Ascending aorta (tissue), 2 donors: ENCODE measurements around the gene SKAP1. TPM values are rescaled to one million over a fixed set of nuclear protein-coding genes. Genes with fewer than 3 reads are reported as not detected.

Source experiments
- DNase-seq, 2 donors: peaks; one replicate each; pipeline ENCODE4 v3.0.0-alpha.2; 2019; ENCODE audit warnings: low spot score in 2 of 2
- H3K27ac ChIP-seq, 2 donors: fragments of 200-600 bp; sonication (generic); one replicate each; pipeline ENCODE4 v1.5.1; 2016 to 2017; ENCODE audit warnings: mild to moderate bottlenecking in 1 of 2
- H3K27me3 ChIP-seq: fragments of 200-600 bp; sonication (generic); one replicate; pipeline ENCODE4 v1.5.1; 2017
- H3K36me3 ChIP-seq, 2 donors: fragments of 200-600 bp; sonication (generic); one replicate each; pipeline ENCODE4 v1.5.1; 2016
- H3K4me1 ChIP-seq, 2 donors: fragments of 200-600 bp; sonication (generic); one replicate each; pipeline ENCODE4 v1.5.1; 2016 to 2017; ENCODE audit warnings: mild to moderate bottlenecking in 1 of 2
- H3K4me3 ChIP-seq, 2 donors: fragments of 200-600 bp; sonication (generic); one replicate each; pipeline ENCODE4 v1.5.1; 2016 to 2017; ENCODE audit warnings: mild to moderate bottlenecking in 1 of 2
- H3K9me3 ChIP-seq, 2 donors: fragments of 200-600 bp; sonication (generic); one replicate each; pipeline ENCODE4 v1.5.1; 2016
- CTCF ChIP-seq, 3 experiments: fragments of 200-600 bp in 2 of 3; fragments of 450-650 bp in 1 of 3; sonication (generic) in 2 of 3; IDR thresholded peaks; one replicate each; pipeline ENCODE4 v1.5.1; 2016 to 2019; ENCODE audit warnings: antibody characterized with exemption in 3 of 3, mild to moderate bottlenecking in 1 of 3, moderate library complexity in 1 of 3
- intact Hi-C: fragments of 100-400 bp; cut with DNase I; formaldehyde crosslinking; loops from one replicate; pipeline ENCODE4 v1.15.1; 2023
- total RNA-seq: library from RNA; depleted of rRNA; stranded (reverse); fragments of >200 nt; gene quantifications from one replicate; pipeline ENCODE4 v1.1.0, GENCODE V29; 2016

SKAP1 gene
- total RNA-seq, 1 donor from 2014 or later: not detected

GRCh38 chr17:48107137-48108055 lies 322.6 kb downstream of the SKAP1 start, which contains the start of gene SNX11:
Gene SNX11 (plus strand): TSS chr17:48107766. CDS start chr17:48112044, 4,278 bp downstream.
- H3K9me3 ChIP-seq: no peaks in the 10 kb centered on the region
- H3K36me3 ChIP-seq: no peaks in the 10 kb centered on the region
- peak within 1 kb of the TSS; percentile 92 to 95 for H3K27ac ChIP-seq
- TF ChIP-seq CTCF (IDR thresholded peaks at IDR 0.05): no peak
- H3K4me1 ChIP-seq: peaks cover 5 to 10% of the 10 kb centered on the region in 2 donors
- DNase-seq: peak; percentile 79 to 94
- peak within 1 kb of the TSS; percentile 65 to 84 for H3K4me3 ChIP-seq
- no peaks in the 10 kb centered on the region for H3K27me3 ChIP-seq
- intact Hi-C loops: loop anchor here (1.0 to 10.0 kb wide), 5 partner anchors 23 to 263 kb away; partner anchors contain the start of genes PNPO, SCRN2 and SP2

GRCh38 chr17:48106802-48107136 lies 323.2 kb downstream of the SKAP1 start:
- DNase-seq: no peak
- TF ChIP-seq CTCF (IDR thresholded peaks at IDR 0.05): no peak
- H3K27ac ChIP-seq: peak overlapping the region; percentile 92 to 95
- no peaks in the 10 kb centered on the region for H3K9me3 ChIP-seq
- peak overlapping the region; percentile 65 to 84 for H3K4me3 ChIP-seq
- H3K27me3 ChIP-seq: no peaks in the 10 kb centered on the region
- intact Hi-C loops: loop anchor here (1.0 to 10.0 kb wide), 4 partner anchors 81 to 262 kb away; partner anchors contain the start of genes PNPO, SCRN2 and SP2
- H3K4me1 ChIP-seq: peaks cover 5 to 10% of the 10 kb centered on the region in 2 donors
- no peaks in the 10 kb centered on the region for H3K36me3 ChIP-seq

GRCh38 chr17:48104440-48104839 lies 325.6 kb downstream of the SKAP1 start:
- Histone ChIP-seq H3K9me3 (no peaks in the 10 kb centered on the region), H3K4me1 (peaks cover 5 to 17% of the 10 kb centered on the region in 2 donors), H3K4me3 (no peak overlapping the region), H3K27ac (no peak overlapping the region), H3K27me3 (no peaks in the 10 kb centered on the region), H3K36me3 (no peaks in the 10 kb centered on the region)
- DNase-seq: no peak
- intact Hi-C loops: loop anchor here (10.0 kb wide), 2 partner anchors 160 to 260 kb away; partner anchors contain the start of genes PNPO and SCRN2
- TF ChIP-seq CTCF (IDR thresholded peaks at IDR 0.05): no peak

GRCh38 chr17:48102798-48103715 lies 327.0 kb downstream of the SKAP1 start:
- no peak overlapping the region for H3K4me3 ChIP-seq
- no peaks in the 10 kb centered on the region for H3K36me3 ChIP-seq
- H3K9me3 ChIP-seq: no peaks in the 10 kb centered on the region
- no peak for TF ChIP-seq CTCF (IDR thresholded peaks at IDR 0.05)
- no peak overlapping the region for H3K27ac ChIP-seq
- intact Hi-C loops: loop anchor here (10.0 kb wide), 2 partner anchors 158 to 258 kb away; partner anchors contain the start of genes PNPO and SCRN2
- H3K27me3 ChIP-seq: no peaks in the 10 kb centered on the region
- DNase-seq: no peak
- H3K4me1 ChIP-seq: peaks cover 0 to 15% of the 10 kb centered on the region in 2 donors

GRCh38 chr17:48102043-48102750 lies 327.8 kb downstream of the SKAP1 start:
- intact Hi-C loops: loop anchor here (10.0 kb wide), 2 partner anchors 157 to 257 kb away; partner anchors contain the start of genes PNPO and SCRN2
- Histone ChIP-seq H3K4me3 (peak overlapping the region in 1 of 2 donors; percentile 88), H3K27ac (no peak overlapping the region), H3K27me3 (no peaks in the 10 kb centered on the region), H3K9me3 (no peaks in the 10 kb centered on the region), H3K4me1 (peaks cover 0 to 18% of the 10 kb centered on the region in 2 donors), H3K36me3 (no peaks in the 10 kb centered on the region)
- TF ChIP-seq CTCF (IDR thresholded peaks at IDR 0.05): no peak
- DNase-seq: no peak
